Smooth muscle cell of the pulmonary artery (primary cell): Measurements from ENCODE around the gene LRCH4. TPM values are rescaled to one million over a fixed set of nuclear protein-coding genes. Genes with fewer than 3 reads are reported as not detected.

Experiments used
- total RNA-seq: library from RNA; depleted of rRNA; stranded (reverse); fragments of >200 nt; gene quantifications from 2 replicates; pipeline ENCODE4 v1.2.3, GENCODE V29; 2014

Gene LRCH4
- 9.7 and 11.7 TPM in 2 replicates for total RNA-seq

GRCh38 chr7:100585511-100586265 is at the start of gene LRCH4:
Gene LRCH4 (minus strand): TSS chr7:100586129. CDS start chr7:100586100, 29 bp downstream.

GRCh38 chr7:100611983-100612729 is 26.2 kb upstream of the LRCH4 start, which contains the start of gene MOSPD3:
Gene MOSPD3 (plus strand): TSS chr7:100612540. CDS start chr7:100612792, 252 bp downstream.

GRCh38 chr7:100586266-100587025 is 517 bp upstream of the LRCH4 start, which contains the start of gene FBXO24:
Gene FBXO24 (plus strand): TSS chr7:100586328. CDS start chr7:100586626, 298 bp downstream.

GRCh38 chr7:100573691-100574361 is 12.1 kb downstream of the LRCH4 start, which contains the start of gene SAP25:
Gene SAP25 (minus strand): TSS chr7:100573900. CDS start chr7:100573742, 158 bp downstream.

GRCh38 chr7:100538654-100539435 is 47.1 kb downstream of the LRCH4 start, which contains the start of gene AGFG2:
Gene AGFG2 (plus strand): TSS chr7:100539203. CDS start chr7:100539347, 144 bp downstream.

Other genes starting within 250 kb of the LRCH4 start
- gene PILRB, start 228.0 kb downstream of the LRCH4 start, total RNA-seq = 5.7 and 7.8 TPM in 2 replicates
- gene PILRA, start 212.6 kb downstream of the LRCH4 start, total RNA-seq = 0.26 TPM in 1 of 2 replicates, not detected in the other
- gene ZCWPW1, start 157.4 kb downstream of the LRCH4 start, total RNA-seq = 1.0 and 1.4 TPM in 2 replicates
- gene MEPCE, start 156.3 kb downstream of the LRCH4 start, total RNA-seq = 26.9 and 30.4 TPM in 2 replicates
- gene PPP1R35, start 149.6 kb downstream of the LRCH4 start, total RNA-seq = 11.1 and 14.1 TPM in 2 replicates
- gene SPACDR, start 121.9 kb downstream of the LRCH4 start, total RNA-seq = 0.65 and 0.96 TPM in 2 replicates
- gene TSC22D4, start 106.9 kb downstream of the LRCH4 start, total RNA-seq = 20.6 and 21.5 TPM in 2 replicates
- gene NYAP1, start 102.2 kb downstream of the LRCH4 start, total RNA-seq = 1.4 and 2.3 TPM in 2 replicates
- gene AGFG2, start 46.9 kb downstream of the LRCH4 start, total RNA-seq = 5.6 and 6.9 TPM in 2 replicates
- 0.13 TPM in 1 of 2 replicates, not detected in the other for gene SAP25, start 12.2 kb downstream of the LRCH4 start, total RNA-seq
- 0.13 and 0.20 TPM in 2 replicates for gene FBXO24, start 199 bp upstream of the LRCH4 start, total RNA-seq
- gene PCOLCE, start 16.2 kb upstream of the LRCH4 start, total RNA-seq = 167 and 207 TPM in 2 replicates
- 9.8 and 10.2 TPM in 2 replicates for gene MOSPD3, start 26.4 kb upstream of the LRCH4 start, total RNA-seq
- 1.9 and 2.2 TPM in 2 replicates for gene TFR2, start 55.4 kb upstream of the LRCH4 start, total RNA-seq
- gene ACTL6B, start 70.3 kb upstream of the LRCH4 start, total RNA-seq = not detected in 2 replicates
- 134 and 142 TPM in 2 replicates for gene GNB2, start 87.6 kb upstream of the LRCH4 start, total RNA-seq
- gene GIGYF1, start 108.1 kb upstream of the LRCH4 start, total RNA-seq = 12.6 and 18.8 TPM in 2 replicates
- gene POP7, start 120.0 kb upstream of the LRCH4 start, total RNA-seq = 27.8 and 29.9 TPM in 2 replicates
- not detected in 2 replicates for gene EPO, start 134.3 kb upstream of the LRCH4 start, total RNA-seq
- gene ZAN, start 147.5 kb upstream of the LRCH4 start, total RNA-seq = not detected in 2 replicates
- gene EPHB4, start 241.4 kb upstream of the LRCH4 start, total RNA-seq = 50.6 and 74.9 TPM in 2 replicates